ENCODE results near the gene SMPDL3A. TPM values are rescaled to one million over a fixed set of nuclear protein-coding genes. Genes with fewer than 3 reads are reported as not detected.

Gene SMPDL3A
- total RNA-seq, 4 donors from 2014 or later, result 82.5 to 111 (median 91.8) TPM

DNA sequence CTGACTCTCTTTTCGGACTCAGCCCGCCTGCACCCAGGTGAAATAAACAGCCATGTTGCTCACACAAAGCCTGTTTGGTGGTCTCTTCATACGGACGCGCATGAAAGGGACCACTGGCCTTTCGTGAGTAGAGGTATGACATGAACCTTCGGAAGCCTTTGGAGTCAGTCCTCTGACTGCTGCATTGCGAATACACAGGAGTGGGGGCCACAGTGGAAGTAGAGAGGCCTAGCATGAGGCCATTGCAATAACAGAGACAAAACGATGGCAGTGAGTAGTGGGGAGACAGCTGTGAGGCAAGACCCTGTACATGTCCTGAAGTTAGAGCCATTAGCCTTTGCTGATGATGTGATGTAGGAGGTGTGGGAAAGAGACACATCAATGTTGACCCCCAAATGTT lies 56.4 kb downstream of the SMPDL3A start:
- Histone ChIP-seq H3K9me3 (no peaks in the 10 kb centered on the region), H3K4me3 (no peak overlapping the region), H3K4me1 (no peaks in the 10 kb centered on the region), H3K36me3 (no peaks in the 10 kb centered on the region), H3K27me3 (no peaks in the 10 kb centered on the region), H3K27ac (no peak overlapping the region)
- WGBS, result 97% methylated on average over 9 of the region's 9 CpGs
- TF ChIP-seq, protein P1, sequence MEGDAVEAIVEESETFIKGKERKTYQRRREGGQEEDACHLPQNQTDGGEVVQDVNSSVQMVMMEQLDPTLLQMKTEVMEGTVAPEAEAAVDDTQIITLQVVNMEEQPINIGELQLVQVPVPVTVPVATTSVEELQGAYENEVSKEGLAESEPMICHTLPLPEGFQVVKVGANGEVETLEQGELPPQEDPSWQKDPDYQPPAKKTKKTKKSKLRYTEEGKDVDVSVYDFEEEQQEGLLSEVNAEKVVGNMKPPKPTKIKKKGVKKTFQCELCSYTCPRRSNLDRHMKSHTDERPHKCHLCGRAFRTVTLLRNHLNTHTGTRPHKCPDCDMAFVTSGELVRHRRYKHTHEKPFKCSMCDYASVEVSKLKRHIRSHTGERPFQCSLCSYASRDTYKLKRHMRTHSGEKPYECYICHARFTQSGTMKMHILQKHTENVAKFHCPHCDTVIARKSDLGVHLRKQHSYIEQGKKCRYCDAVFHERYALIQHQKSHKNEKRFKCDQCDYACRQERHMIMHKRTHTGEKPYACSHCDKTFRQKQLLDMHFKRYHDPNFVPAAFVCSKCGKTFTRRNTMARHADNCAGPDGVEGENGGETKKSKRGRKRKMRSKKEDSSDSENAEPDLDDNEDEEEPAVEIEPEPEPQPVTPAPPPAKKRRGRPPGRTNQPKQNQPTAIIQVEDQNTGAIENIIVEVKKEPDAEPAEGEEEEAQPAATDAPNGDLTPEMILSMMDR (IDR thresholded peaks at IDR 0.05), result no peak
- TF ChIP-seq POLR2A (IDR thresholded peaks at IDR 0.05), result no peak
- no peak for TF ChIP-seq POLR2AphosphoS5 (IDR thresholded peaks at IDR 0.05)
- no peak for TF ChIP-seq EP300 (IDR thresholded peaks at IDR 0.05)
- DNase-seq (ENCODE audit: low spot score in 2 of 2), result no peak

DNA sequence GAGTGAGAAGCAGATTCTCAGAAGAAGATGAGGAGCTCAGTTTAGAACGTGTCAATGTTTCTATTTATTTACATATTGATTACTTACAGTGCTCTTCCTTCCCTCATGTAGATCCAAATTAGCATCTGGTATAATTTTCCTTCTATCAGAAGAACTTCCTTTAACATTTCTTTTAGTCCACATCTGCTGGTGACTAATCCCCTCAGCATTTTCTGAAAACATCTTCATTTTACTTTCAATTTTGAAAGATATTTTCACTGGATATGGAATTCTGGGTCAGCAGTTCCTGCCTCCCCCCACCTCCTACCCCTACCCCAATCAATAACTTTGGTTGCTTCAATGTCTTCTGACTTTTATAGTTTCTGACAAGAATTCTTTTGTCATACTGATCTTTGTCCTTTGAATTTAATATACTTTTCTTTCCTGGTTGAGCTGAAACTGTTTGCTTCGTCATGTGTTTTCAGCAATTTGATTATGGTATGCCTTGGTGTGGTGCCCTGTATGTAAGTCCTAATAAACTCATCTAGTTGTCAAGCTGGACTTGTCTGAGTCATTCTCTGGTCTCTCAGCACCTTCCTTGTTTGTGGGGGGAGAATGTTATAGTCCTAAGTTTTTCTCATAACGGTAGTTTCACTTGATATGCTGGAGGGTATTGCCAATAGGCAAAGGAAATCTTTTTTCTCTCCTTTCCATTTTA lies 57.0 kb downstream of the SMPDL3A start:
- 48% methylated on average over 3 of the region's 3 CpGs for WGBS
- Histone ChIP-seq H3K27ac (no peak overlapping the region), H3K4me3 (no peak overlapping the region)

DNA sequence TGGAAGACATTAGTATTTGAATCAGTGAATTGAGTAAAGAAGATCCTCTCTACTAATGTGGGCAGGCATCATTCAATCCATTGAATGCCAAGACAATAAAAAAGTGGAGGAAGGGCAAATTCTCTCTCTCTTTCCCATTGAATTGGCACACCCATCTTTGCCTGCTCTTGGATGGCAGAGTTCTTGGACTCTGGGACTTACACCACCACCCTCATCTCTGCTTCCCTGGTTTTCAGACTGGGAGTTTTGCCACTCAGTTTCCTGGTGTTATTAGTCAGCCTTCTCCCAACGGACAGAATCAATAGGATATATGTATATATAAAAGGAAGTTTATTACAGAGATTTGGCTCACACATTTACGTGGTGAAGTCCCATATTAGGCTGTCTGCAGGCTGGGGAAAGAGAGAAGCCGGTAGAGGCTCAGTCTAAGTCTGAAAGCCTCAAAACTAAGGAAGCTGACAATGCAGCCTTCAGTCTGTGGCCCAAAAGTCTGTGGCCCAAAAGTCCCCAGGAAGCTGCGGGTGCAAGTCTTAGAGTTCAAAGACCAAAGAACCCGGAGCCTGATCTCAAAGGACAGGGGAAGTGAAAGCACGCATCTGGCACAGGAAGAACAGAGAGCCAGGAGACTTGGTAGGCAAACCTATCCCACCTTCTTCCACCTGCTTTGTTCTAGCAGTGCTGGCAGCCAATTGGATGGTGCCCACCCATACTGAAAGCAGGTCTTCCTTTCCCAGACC lies 64.4 kb downstream of the SMPDL3A start:
- no peak overlapping the region for H3K4me3 ChIP-seq
- no peaks in the 10 kb centered on the region for H3K36me3 ChIP-seq
- H3K4me1 ChIP-seq, result no peaks in the 10 kb centered on the region
- TF ChIP-seq POLR2A (IDR thresholded peaks at IDR 0.05) (no peak), POLR2AphosphoS5 (IDR thresholded peaks at IDR 0.05) (no peak), EP300 (IDR thresholded peaks at IDR 0.05) (no peak)
- TF ChIP-seq, protein P1 (IDR thresholded peaks at IDR 0.05), result no peak
- no peaks in the 10 kb centered on the region for H3K27me3 ChIP-seq
- no peak overlapping the region for H3K27ac ChIP-seq
- whole genome bisulfite sequencing, result 81% methylated on average over 6 of the region's 6 CpGs
- no peaks in the 10 kb centered on the region for H3K9me3 ChIP-seq
- DNase-seq (ENCODE audit: low spot score in 2 of 2), result no peak

More for the DNA sequence above, 57.0 kb downstream of the SMPDL3A start:
- no peaks in the 10 kb centered on the region for H3K9me3 ChIP-seq
- H3K4me1 ChIP-seq, result no peaks in the 10 kb centered on the region
- no peaks in the 10 kb centered on the region for H3K36me3 ChIP-seq
- H3K27me3 ChIP-seq, result no peaks in the 10 kb centered on the region
- DNase-seq (ENCODE audit: low spot score in 2 of 2), result no peak
- TF ChIP-seq, protein P1 (IDR thresholded peaks at IDR 0.05), result no peak
- TF ChIP-seq POLR2AphosphoS5 (IDR thresholded peaks at IDR 0.05), result no peak
- no peak for TF ChIP-seq POLR2A (IDR thresholded peaks at IDR 0.05)
- no peak for TF ChIP-seq EP300 (IDR thresholded peaks at IDR 0.05)

Other genes with a start within 250 kb of the SMPDL3A start
- gene PKIB, start 178.9 kb upstream of the SMPDL3A start, total RNA-seq, result 10 to 100 TPM in 1 of 4 donors, 1 to 10 TPM in 3; 6.4 to 12.0 (median 8.2) TPM
- gene FABP7, start 9.5 kb upstream of the SMPDL3A start, total RNA-seq, result 10 to 100 TPM; 11.8 to 35.6 (median 22.9) TPM
- under 1 TPM; 0.15 to 0.64 (median 0.46) TPM for gene CLVS2, start 207.0 kb downstream of the SMPDL3A start, total RNA-seq